Endodermal cell (in vitro differentiated cells): ENCODE results near the gene EXOC6. TPM values are rescaled to one million over a fixed set of nuclear protein-coding genes. Genes with fewer than 3 reads are reported as not detected.

Experiments
- DNase-seq: peaks from one replicate; pipeline ENCODE4 v3.0.0-alpha.2; 2017
- H3K27ac ChIP-seq: 2 replicates; pipeline ENCODE4 v1.5.1; 2013; ENCODE audit warnings: mild to moderate bottlenecking, low read depth, low read length, moderate library complexity
- H3K27me3 ChIP-seq: 2 replicates; pipeline ENCODE4 v1.6.1; 2013; ENCODE audit warnings: mild to moderate bottlenecking, low read length, moderate library complexity; ENCODE audit not compliant: insufficient read depth, control insufficient read depth, poor library complexity, severe bottlenecking
- H3K36me3 ChIP-seq: 2 replicates; pipeline ENCODE4 v1.7.0; 2013; ENCODE audit warnings: mild to moderate bottlenecking, low read length, moderate library complexity; ENCODE audit not compliant: control insufficient read depth, insufficient read depth
- H3K4me1 ChIP-seq: one replicate; pipeline ENCODE4 v1.7.0; 2013; ENCODE audit warnings: low read length; ENCODE audit not compliant: control insufficient read depth, insufficient read depth
- H3K4me3 ChIP-seq: 2 replicates; pipeline ENCODE4 v1.5.1; 2013; ENCODE audit warnings: mild to moderate bottlenecking, low read length, moderate library complexity
- H3K9ac ChIP-seq: 2 replicates; pipeline ENCODE4 v1.6.1; 2013; ENCODE audit warnings: mild to moderate bottlenecking, low read length, moderate library complexity; ENCODE audit not compliant: poor library complexity, severe bottlenecking; ENCODE audit errors: extremely low read depth
- H3K9me3 ChIP-seq: 2 replicates; pipeline ENCODE4 v1.6.1; 2013; ENCODE audit warnings: mild to moderate bottlenecking, low read length, moderate library complexity; ENCODE audit not compliant: control insufficient read depth
- H3K27ac Mint-ChIP-seq: 2 replicates; pipeline ENCODE4 v1.8.0; 2020; ENCODE audit warnings: mixed read lengths
- H3K27me3 Mint-ChIP-seq: 2 replicates; pipeline ENCODE4 v1.8.0; 2021; ENCODE audit warnings: mild to moderate bottlenecking, mixed read lengths; ENCODE audit not compliant: insufficient read depth
- H3K36me3 Mint-ChIP-seq: 2 replicates; pipeline ENCODE4 v1.8.0; 2020; ENCODE audit warnings: low read depth, mixed read lengths
- H3K4me1 Mint-ChIP-seq: 2 replicates; pipeline ENCODE4 v1.8.0; 2020; ENCODE audit warnings: mixed read lengths
- H3K4me3 Mint-ChIP-seq: 2 replicates; pipeline ENCODE4 v1.8.0; 2020; ENCODE audit warnings: mild to moderate bottlenecking, moderate library complexity, mixed read lengths
- H3K9me3 Mint-ChIP-seq: 2 replicates; pipeline ENCODE4 v1.8.0; 2020; ENCODE audit warnings: mild to moderate bottlenecking, mixed read lengths
- CTCF ChIP-seq: fragments of 200-600 bp; sonication (generic); conservative IDR thresholded peaks from 2 replicates; pipeline ENCODE4 v1.5.0; 2021; ENCODE audit warnings: antibody characterized with exemption, mild to moderate bottlenecking
- WGBS, 2 experiments: methylation state at CpG; one replicate each; pipeline versions ENCODE4 v1.1.5 to v1.1.7; 2013; ENCODE audit warnings: missing lambda C conversion rate in 2 of 2, mixed read lengths in 1 of 2; ENCODE audit not compliant: insufficient coverage in 1 of 2, insufficient read length in 1 of 2; 5-methylcytosine and 5-hydroxymethylcytosine counted together
- total RNA-seq, 2 donors: library from RNA; stranded (reverse); fragmentation: NEBNext Ultra II Directional in 1 of 2; extraction: Animal tissue kit (Norgen Biotek cat#: 25700) in 1 of 2; gene quantifications; 2 replicates in 1 of 2; 3 replicates in 1 of 2; pipeline ENCODE4 v1.2.1, GENCODE V29; 2021

The EXOC6 gene
- total RNA-seq, 2 donors from 2014 or later = 12.1 to 21.3 TPM

GRCh38 chr10:92957223-92958010 lies 109.1 kb downstream of the EXOC6 start:
- peaks cover 18% of the 10 kb centered on the region for H3K36me3 Mint-ChIP-seq
- 92 to 100% methylated on average over 1 to 2 of the region's 2 CpGs for WGBS, 2 experiments
- no peaks in the 10 kb centered on the region for H3K27me3 ChIP-seq
- H3K27ac Mint-ChIP-seq = no peak overlapping the region
- no peak overlapping the region for H3K4me3 Mint-ChIP-seq
- H3K27ac ChIP-seq = no peak overlapping the region
- no peaks in the 10 kb centered on the region for H3K27me3 Mint-ChIP-seq
- no peak for DNase-seq
- no peaks in the 10 kb centered on the region for H3K9me3 ChIP-seq
- H3K4me1 ChIP-seq = peaks cover 2% of the 10 kb centered on the region
- H3K4me3 ChIP-seq = no peak overlapping the region
- H3K9ac ChIP-seq = no peak overlapping the region
- H3K4me1 Mint-ChIP-seq = peaks cover 3% of the 10 kb centered on the region
- H3K36me3 ChIP-seq = peaks cover 9% of the 10 kb centered on the region
- no peak for TF ChIP-seq CTCF
- no peaks in the 10 kb centered on the region for H3K9me3 Mint-ChIP-seq

- WGBS, 2 experiments = 95% methylated on average over 1 of the region's 2 CpGs; no CpG with 5 or more reads in 1 of the 2 experiments
- no peaks in the 10 kb centered on the region for H3K9me3 ChIP-seq
- H3K27me3 ChIP-seq = no peaks in the 10 kb centered on the region
- peaks cover 1% of the 10 kb centered on the region for H3K9me3 Mint-ChIP-seq
- H3K4me1 Mint-ChIP-seq = peaks cover 3% of the 10 kb centered on the region
- no peak for TF ChIP-seq CTCF
- no peak overlapping the region for H3K27ac ChIP-seq
- peaks cover 2% of the 10 kb centered on the region for H3K4me1 ChIP-seq
- no peak overlapping the region for H3K27ac Mint-ChIP-seq
- H3K4me3 Mint-ChIP-seq = no peak overlapping the region
- no peak overlapping the region for H3K4me3 ChIP-seq
- H3K36me3 Mint-ChIP-seq = peaks cover 8% of the 10 kb centered on the region
- no peaks in the 10 kb centered on the region for H3K36me3 ChIP-seq
- H3K9ac ChIP-seq = no peak overlapping the region
- DNase-seq = no peak
- H3K27me3 Mint-ChIP-seq = no peaks in the 10 kb centered on the region
These were observed 113.3 kb downstream of the EXOC6 start for GRCh38 chr10:92961638-92962037.

GRCh38 chr10:92965314-92965713 lies 117.0 kb downstream of the EXOC6 start:
- no peaks in the 10 kb centered on the region for H3K27me3 ChIP-seq
- DNase-seq = no peak
- Mint-ChIP-seq H3K9me3 (peaks cover 1% of the 10 kb centered on the region), H3K36me3 (peaks cover 6% of the 10 kb centered on the region), H3K27me3 (no peaks in the 10 kb centered on the region), H3K4me1 (no peaks in the 10 kb centered on the region), H3K4me3 (no peak overlapping the region), H3K27ac (no peak overlapping the region)
- no peak overlapping the region for H3K27ac ChIP-seq
- H3K4me3 ChIP-seq = no peak overlapping the region
- no peaks in the 10 kb centered on the region for H3K36me3 ChIP-seq
- no peaks in the 10 kb centered on the region for H3K4me1 ChIP-seq
- no peak overlapping the region for H3K9ac ChIP-seq
- TF ChIP-seq CTCF = peak; percentile 84
- H3K9me3 ChIP-seq = no peaks in the 10 kb centered on the region
- no CpG with 5 or more reads among the region's 2 CpGs for WGBS, 2 experiments
